GM23338 (cell line): Measurements from ENCODE around the gene ABHD17B. TPM values are rescaled to one million over a fixed set of nuclear protein-coding genes. Genes with fewer than 3 reads are reported as not detected.

Source experiments
- ATAC-seq: fragments of 200-7000 bp; cut with Tn5 transposase; 3 replicates; pipeline ENCODE4 v1.9.1; 2020
- DNase-seq: peaks from one replicate; pipeline ENCODE4 v3.0.0-alpha.2; 2015; ENCODE audit warnings: low spot score
- H2AFZ ChIP-seq: fragments of 200-600 bp; sonication (generic); 2 replicates; pipeline ENCODE4 v1.8.0; 2016; ENCODE audit warnings: antibody characterized with exemption, mild to moderate bottlenecking, moderate library complexity
- H3F3A ChIP-seq: fragments of 200-600 bp; sonication (generic); replicated peaks from 2 replicates; pipeline ENCODE4 v1.8.0; 2017; ENCODE audit warnings: antibody characterized with exemption, mixed run types, low read depth
- H3K27ac ChIP-seq: fragments of 200-600 bp; sonication (generic); 2 replicates; pipeline ENCODE4 v1.6.1; 2016; ENCODE audit warnings: low read depth
- H3K27me3 ChIP-seq: fragments of 200-600 bp; sonication (generic); 2 replicates; pipeline ENCODE4 v1.8.0; 2016; ENCODE audit warnings: mild to moderate bottlenecking, mixed run types, moderate library complexity; ENCODE audit not compliant: insufficient read depth
- H3K36me3 ChIP-seq: fragments of 200-600 bp; sonication (generic); 2 replicates; pipeline ENCODE4 v1.8.0; 2016; ENCODE audit warnings: mild to moderate bottlenecking; ENCODE audit not compliant: insufficient read depth
- H3K4me1 ChIP-seq: fragments of 200-600 bp; sonication (generic); 2 replicates; pipeline ENCODE4 v1.8.0; 2016; ENCODE audit warnings: mild to moderate bottlenecking, moderate library complexity; ENCODE audit not compliant: insufficient read depth
- H3K4me2 ChIP-seq: fragments of 200-600 bp; sonication (generic); 2 replicates; pipeline ENCODE4 v1.7.1; 2017; ENCODE audit warnings: mixed run types
- H3K4me3 ChIP-seq: fragments of 200-600 bp; sonication (generic); 2 replicates; pipeline ENCODE4 v1.6.1; 2016; ENCODE audit warnings: mixed run types
- H3K79me2 ChIP-seq: fragments of 200-600 bp; sonication (generic); replicated peaks from 2 replicates; pipeline ENCODE4 v1.8.0; 2017; ENCODE audit warnings: mild to moderate bottlenecking; ENCODE audit not compliant: insufficient read depth
- H3K9me2 ChIP-seq: fragments of 200-600 bp; sonication (generic); 2 replicates; pipeline ENCODE4 v1.8.0; 2017; ENCODE audit not compliant: insufficient read depth
- H4K20me1 ChIP-seq: fragments of 200-600 bp; sonication (generic); replicated peaks from 2 replicates; pipeline ENCODE4 v1.8.0; 2017; ENCODE audit warnings: mild to moderate bottlenecking; ENCODE audit not compliant: insufficient read depth
- H3K27ac Mint-ChIP-seq: 2 replicates; pipeline ENCODE4 v1.8.0; 2020; ENCODE audit warnings: inconsistent platforms, mild to moderate bottlenecking, moderate library complexity, mixed read lengths
- H3K27me3 Mint-ChIP-seq: 3 replicates; pipeline ENCODE4 v1.8.0; 2022; ENCODE audit warnings: low read depth, mild to moderate bottlenecking, moderate library complexity, mixed read lengths, inconsistent platforms; ENCODE audit not compliant: insufficient read depth, poor library complexity
- H3K36me3 Mint-ChIP-seq: 3 replicates; pipeline ENCODE4 v1.8.0; 2021; ENCODE audit warnings: low read depth, mild to moderate bottlenecking, inconsistent platforms, moderate library complexity, mixed read lengths
- H3K4me1 Mint-ChIP-seq: 3 replicates; pipeline ENCODE4 v1.8.0; 2020; ENCODE audit warnings: mild to moderate bottlenecking, inconsistent platforms, mixed read lengths
- H3K4me3 Mint-ChIP-seq: 3 replicates; pipeline ENCODE4 v1.8.0; 2021; ENCODE audit warnings: moderate library complexity, mild to moderate bottlenecking, inconsistent platforms, mixed read lengths
- H3K9me3 Mint-ChIP-seq: 3 replicates; pipeline ENCODE4 v1.8.0; 2020; ENCODE audit warnings: moderate library complexity, mild to moderate bottlenecking, inconsistent platforms, mixed read lengths
- JUNB ChIP-seq: IDR thresholded peaks from one replicate; pipeline ENCODE4 v1.6.1; 2016; ENCODE audit warnings: antibody characterized with exemption; ENCODE audit not compliant: unreplicated experiment
- polyA plus RNA-seq: library from polyadenylated mRNA; unstranded; fragments of >200 nt; fragmentation: Nextera tagmentation; extraction: Ambion mirVana; gene quantifications from 2 replicates; pipeline ENCODE4 v1.2.1, GENCODE V29; 2016
- total RNA-seq: library from RNA; depleted of rRNA; stranded (reverse); fragments of >200 nt; shearing (Covaris generic); gene quantifications from 2 replicates; pipeline ENCODE4 v1.2.3, GENCODE V29; 2014
- TF ChIP-seq, protein P1 (sequence below): fragments of 250-450 bp; sonication (Bioruptor Pico); IDR thresholded peaks from 2 replicates; pipeline ENCODE4 v1.5.0; 2020; ENCODE audit warnings: mild to moderate bottlenecking, moderate library complexity

The ABHD17B gene
- total and polyA plus RNA-seq, 2 experiments from 2014 or later, result 32.2 to 112 TPM

DNA sequence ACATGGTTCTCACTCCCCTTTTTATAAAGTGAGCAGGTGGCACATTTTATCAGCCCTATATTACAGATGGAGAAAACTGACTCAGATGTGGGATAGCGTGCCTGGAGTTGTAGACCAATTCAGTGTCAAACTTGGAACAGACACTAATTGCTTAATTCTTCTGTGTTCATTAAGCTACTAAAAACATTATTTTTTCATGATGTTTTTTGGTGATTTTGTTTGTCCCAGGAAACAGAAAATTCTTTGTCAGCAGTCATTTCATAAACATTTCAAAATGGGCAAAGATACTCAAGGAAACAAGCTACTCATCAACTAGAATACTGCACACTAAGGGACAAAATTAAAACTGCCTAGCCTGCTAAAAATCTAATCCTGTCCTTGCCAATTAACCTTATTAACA is 2.2 kb downstream of the ABHD17B start (continued):
- TF ChIP-seq, protein P1, sequence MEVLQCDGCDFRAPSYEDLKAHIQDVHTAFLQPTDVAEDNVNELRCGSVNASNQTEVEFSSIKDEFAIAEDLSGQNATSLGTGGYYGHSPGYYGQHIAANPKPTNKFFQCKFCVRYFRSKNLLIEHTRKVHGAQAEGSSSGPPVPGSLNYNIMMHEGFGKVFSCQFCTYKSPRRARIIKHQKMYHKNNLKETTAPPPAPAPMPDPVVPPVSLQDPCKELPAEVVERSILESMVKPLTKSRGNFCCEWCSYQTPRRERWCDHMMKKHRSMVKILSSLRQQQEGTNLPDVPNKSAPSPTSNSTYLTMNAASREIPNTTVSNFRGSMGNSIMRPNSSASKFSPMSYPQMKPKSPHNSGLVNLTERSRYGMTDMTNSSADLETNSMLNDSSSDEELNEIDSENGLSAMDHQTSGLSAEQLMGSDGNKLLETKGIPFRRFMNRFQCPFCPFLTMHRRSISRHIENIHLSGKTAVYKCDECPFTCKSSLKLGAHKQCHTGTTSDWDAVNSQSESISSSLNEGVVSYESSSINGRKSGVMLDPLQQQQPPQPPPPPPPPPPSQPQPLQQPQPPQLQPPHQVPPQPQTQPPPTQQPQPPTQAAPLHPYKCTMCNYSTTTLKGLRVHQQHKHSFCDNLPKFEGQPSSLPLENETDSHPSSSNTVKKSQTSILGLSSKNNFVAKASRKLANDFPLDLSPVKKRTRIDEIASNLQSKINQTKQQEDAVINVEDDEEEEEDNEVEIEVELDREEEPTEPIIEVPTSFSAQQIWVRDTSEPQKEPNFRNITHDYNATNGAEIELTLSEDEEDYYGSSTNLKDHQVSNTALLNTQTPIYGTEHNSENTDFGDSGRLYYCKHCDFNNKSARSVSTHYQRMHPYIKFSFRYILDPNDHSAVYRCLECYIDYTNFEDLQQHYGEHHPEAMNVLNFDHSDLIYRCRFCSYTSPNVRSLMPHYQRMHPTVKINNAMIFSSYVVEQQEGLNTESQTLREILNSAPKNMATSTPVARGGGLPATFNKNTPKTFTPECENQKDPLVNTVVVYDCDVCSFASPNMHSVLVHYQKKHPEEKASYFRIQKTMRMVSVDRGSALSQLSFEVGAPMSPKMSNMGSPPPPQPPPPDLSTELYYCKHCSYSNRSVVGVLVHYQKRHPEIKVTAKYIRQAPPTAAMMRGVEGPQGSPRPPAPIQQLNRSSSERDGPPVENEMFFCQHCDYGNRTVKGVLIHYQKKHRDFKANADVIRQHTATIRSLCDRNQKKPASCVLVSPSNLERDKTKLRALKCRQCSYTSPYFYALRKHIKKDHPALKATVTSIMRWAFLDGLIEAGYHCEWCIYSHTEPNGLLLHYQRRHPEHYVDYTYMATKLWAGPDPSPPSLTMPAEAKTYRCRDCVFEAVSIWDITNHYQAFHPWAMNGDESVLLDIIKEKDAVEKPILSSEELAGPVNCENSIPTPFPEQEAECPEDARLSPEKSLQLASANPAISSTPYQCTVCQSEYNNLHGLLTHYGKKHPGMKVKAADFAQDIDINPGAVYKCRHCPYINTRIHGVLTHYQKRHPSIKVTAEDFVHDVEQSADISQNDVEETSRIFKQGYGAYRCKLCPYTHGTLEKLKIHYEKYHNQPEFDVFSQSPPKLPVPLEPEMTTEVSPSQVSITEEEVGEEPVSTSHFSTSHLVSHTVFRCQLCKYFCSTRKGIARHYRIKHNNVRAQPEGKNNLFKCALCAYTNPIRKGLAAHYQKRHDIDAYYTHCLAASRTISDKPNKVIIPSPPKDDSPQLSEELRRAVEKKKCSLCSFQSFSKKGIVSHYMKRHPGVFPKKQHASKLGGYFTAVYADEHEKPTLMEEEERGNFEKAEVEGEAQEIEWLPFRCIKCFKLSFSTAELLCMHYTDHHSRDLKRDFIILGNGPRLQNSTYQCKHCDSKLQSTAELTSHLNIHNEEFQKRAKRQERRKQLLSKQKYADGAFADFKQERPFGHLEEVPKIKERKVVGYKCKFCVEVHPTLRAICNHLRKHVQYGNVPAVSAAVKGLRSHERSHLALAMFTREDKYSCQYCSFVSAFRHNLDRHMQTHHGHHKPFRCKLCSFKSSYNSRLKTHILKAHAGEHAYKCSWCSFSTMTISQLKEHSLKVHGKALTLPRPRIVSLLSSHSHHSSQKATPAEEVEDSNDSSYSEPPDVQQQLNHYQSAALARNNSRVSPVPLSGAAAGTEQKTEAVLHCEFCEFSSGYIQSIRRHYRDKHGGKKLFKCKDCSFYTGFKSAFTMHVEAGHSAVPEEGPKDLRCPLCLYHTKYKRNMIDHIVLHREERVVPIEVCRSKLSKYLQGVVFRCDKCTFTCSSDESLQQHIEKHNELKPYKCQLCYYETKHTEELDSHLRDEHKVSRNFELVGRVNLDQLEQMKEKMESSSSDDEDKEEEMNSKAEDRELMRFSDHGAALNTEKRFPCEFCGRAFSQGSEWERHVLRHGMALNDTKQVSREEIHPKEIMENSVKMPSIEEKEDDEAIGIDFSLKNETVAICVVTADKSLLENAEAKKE, result no peak
- TF ChIP-seq JUNB, result no peak

DNA sequence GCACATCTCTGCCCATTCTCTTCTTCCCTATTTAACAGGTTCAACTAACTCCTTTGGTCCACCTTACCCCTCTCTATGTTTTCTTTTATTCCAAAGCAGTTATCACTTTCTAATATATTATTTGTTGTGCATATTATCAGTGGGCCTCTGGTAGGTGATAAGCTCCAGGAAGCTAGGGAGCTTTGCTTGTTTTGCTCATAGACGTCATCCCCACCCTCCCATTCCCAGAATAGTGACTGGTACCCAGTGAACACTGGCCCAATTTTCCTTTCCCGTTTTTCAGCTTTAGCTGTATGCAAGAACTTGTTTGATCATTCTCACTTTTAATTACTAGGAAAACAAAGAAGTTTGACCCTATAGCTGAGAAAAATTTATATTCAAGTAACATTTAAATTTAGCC is 6.9 kb downstream of the ABHD17B start:
- no peak for ATAC-seq
- H3K27me3 ChIP-seq, result no peaks in the 10 kb centered on the region
- Mint-ChIP-seq H3K27me3 (no peaks in the 10 kb centered on the region), H3K36me3 (peaks cover 13% of the 10 kb centered on the region; the same call in 2 of the 3 replicates), H3K9me3 (no peaks in the 10 kb centered on the region), H3K27ac (no peak overlapping the region), H3K4me1 (peaks cover 80% of the 10 kb centered on the region), H3K4me3 (no peak overlapping the region)
- H3K36me3 ChIP-seq, result peaks cover 5% of the 10 kb centered on the region; the same call in 1 of the 2 replicates
- no peaks in the 10 kb centered on the region for H3F3A ChIP-seq
- no peak overlapping the region for H3K27ac ChIP-seq
- no peak for DNase-seq
- H3K4me2 ChIP-seq, result peak overlapping the region; percentile 61
- peaks cover 100% of the 10 kb centered on the region for H3K79me2 ChIP-seq
- peaks cover 71% of the 10 kb centered on the region for H3K4me1 ChIP-seq
- peak overlapping the region; percentile 32; the same call in 1 of the 2 replicates for H3K4me3 ChIP-seq
- no peak overlapping the region for H2AFZ ChIP-seq
- TF ChIP-seq JUNB, result no peak
- H4K20me1 ChIP-seq, result peaks cover 73% of the 10 kb centered on the region
- no peaks in the 10 kb centered on the region for H3K9me2 ChIP-seq
